GM20431 (cell line): ENCODE measurements around the gene SCRT2.

ENCODE experiments used
- in situ Hi-C: fragments of 300-500 bp; cut with MseI, MboI; formaldehyde crosslinking; loops from one replicate; pipeline ENCODE4 v1.15.0; 2020; ENCODE audit warnings: low sequenced_read_pairs; ENCODE audit not compliant: unreplicated experiment

Gene SCRT2

DNA sequence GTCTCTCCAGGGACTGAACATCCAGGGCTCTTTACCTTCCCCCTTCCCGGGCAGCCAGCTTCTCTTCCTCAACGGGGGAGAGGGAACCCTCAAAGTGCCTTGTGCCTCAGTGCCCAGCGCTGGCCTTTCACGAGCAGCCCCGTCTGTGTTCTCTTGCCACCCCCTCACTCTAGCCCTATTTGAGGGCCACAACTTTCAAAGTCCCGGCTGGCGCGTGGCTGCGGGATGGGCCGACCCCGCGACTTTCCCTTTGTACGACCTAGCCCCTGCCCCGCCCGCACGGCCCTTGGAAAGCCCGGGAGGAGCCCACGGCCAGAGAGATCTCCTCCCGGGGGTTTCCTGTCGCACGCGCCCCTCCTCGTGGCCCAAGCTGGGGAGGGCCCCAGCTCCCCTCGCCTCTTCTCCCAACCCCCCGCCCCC lies 559 bp downstream of the SCRT2 start:
- in situ Hi-C loops: no loop called here

DNA sequence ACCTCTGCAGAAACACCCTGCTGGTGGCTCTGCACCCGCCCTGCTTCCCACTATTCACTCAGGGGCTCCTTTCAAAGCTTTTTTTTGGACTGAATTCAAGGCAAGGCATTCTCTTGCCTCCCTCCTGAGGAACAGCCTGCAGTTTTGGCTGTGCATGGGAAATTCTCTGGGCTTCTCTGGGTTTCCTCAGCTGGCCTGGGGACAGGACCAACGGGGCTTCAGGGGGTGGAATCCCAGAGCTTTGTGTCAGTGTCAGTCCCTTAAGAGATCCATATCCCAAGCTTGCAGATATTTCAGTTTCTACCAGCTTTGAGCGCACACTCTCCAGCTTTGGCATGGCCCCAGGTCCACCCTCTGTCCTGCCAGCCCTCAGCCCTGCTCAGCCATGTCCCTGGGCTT lies 2.0 kb downstream of the SCRT2 start:
- in situ Hi-C loops: no loop called here

DNA sequence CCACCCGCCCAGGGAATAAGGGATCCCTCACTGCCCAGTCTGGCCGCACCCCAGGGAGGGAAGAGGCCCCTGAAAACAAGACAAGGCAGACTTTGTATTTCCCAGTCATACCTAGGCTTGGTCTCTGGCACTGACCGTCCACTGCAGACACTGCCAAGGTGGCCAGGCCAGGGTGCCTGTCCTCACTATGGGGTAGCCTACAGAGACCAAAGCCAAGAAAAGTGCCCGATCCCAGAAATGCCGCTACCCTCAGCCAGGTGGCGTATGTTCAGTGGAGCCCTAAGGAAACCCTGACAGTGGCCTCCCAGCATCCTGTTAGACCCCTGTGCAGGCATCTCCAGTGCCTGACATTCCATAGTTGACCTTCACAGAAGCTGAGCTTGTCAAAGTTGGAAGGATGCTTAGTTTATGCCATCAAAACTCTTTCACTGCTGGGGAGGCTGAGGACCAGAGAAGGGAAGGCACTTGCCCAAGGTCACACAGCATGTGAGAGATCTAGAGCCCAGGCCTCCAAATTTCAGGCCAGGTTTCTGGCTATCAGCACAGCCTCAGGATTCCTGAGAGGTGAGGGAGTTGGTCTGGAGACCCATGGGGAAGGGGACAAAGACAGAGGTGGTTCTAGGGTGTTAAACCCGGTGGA lies 2.5 kb downstream of the SCRT2 start:
- in situ Hi-C loops: no loop called here

DNA sequence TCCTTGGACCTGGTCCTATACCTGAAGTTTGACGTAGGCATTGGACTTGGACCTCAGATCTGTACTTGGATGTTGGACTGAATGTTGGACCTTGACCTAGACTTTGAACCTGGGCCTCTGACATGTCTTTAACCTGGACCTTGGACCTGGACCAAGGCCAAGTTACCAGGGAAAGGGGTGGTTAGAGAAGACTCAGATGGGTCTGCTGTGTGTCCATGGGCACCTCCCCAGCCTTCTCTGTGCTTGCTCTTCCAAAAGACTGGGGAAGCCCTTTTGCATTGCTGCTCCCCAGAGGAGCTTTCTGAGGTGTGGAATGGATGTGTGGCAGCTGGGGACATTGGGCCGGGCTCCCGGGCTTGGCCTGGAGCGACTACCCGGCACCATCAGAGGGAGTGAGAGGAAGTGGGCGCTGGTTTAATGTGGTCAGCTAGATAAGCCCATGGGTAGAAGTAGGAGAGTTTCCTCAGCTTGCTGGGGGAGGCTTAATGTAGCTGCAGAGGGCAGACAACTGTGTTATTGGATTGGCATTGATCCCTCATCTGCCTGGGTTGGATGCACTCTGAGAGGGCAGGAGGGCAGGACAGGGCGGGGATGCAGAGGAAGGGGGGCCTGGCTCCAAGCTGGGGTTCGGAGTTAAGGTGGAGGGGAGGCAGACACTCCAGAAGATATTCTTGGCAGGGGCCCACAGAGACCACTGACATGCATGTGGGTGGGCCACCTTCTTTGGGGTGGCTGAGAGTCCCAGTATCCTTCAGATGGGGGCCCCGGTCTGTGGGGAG lies 4.2 kb downstream of the SCRT2 start:
- in situ Hi-C loops: no loop called here

DNA sequence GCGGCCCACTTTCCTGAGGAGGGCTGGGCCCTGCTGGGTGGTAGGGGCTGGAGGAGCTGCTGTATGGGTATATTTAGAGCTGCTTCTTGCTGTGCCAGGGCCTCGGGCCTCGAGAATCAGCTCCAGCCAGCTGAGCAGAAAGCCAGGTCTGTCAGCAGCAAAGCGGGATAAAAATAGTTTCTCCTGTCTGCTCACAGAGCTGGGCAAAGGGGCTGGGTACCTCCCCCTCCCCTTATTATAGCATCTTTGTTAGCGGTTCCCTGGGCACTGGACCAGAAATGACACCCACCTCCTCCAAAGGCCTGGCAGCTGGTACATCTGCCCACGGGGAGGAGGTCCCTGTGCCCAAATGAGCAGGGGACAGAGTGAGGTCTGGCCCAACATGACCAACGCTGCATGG lies 6.0 kb downstream of the SCRT2 start:
- in situ Hi-C loops: no loop called here

DNA sequence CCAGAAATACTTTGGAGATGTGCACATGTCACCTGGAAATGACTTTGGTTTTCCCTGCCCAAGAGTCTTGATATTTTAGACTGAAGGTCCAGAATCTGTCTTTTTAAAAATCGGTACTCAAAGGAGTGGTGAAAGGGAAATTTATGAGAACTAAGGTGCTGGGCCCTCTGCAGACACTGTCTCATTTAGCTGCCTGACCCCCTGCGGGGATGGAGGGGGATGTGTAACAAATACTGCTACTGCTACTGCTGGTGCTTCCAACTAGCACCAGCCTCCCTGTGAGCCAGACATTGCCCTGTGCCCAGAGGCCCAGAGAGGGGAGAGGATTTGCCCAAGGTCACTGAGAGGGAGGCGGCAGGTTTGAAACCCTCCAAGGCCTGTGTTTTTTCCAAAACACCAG lies 7.0 kb downstream of the SCRT2 start:
- in situ Hi-C loops: no loop called here

DNA sequence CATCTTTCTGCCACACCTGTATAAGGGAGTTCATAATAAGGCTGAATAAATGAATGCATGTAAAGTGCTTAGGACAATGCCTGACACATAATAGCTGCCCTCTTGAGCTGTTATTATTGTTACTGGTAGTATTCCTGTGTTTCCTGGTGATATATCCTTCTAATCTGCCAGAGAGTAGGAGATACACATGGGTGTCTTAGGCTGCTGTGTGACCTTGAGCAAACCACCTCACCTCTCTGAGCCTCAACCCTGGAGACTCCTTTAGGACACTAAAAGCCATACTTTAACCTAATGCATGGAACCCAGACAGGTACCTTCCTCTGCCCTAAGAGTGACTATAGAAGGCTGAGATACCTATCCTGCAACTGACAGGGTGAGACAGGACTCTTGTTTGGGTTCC lies 7.6 kb downstream of the SCRT2 start:
- in situ Hi-C loops: no loop called here

DNA sequence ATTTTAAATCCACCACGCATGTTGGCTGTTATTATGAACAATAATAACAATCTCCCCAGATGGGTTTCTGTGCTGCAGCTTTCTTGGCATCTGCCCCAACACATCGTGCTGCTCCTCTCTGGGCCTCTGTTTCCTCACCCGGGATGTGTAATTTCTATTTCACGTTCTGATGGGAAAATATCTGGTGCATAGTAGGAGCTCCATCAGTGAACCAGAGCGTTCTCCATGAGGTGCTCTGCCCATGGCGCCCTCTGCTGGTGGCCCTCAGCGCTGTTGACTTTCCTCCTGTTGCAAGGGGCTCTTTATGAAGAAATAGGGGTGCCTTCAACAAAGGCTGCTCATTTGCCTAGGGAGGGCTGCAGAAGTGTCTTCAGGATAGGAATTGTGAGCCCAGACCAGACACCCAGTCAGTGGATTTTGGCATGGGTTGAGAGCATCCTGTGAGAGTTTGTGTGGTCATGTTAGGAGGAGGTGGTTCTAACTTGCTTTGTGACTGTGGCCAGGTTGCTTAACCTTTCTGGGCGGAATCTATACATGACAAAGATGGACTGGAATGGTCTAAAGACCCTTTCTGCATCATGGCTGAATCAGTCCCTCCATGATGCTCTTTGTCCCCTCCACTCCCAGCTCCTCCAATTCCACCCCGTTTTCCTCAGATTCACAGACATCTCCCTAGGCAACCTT lies 8.1 kb downstream of the SCRT2 start:
- in situ Hi-C loops: no loop called here

DNA sequence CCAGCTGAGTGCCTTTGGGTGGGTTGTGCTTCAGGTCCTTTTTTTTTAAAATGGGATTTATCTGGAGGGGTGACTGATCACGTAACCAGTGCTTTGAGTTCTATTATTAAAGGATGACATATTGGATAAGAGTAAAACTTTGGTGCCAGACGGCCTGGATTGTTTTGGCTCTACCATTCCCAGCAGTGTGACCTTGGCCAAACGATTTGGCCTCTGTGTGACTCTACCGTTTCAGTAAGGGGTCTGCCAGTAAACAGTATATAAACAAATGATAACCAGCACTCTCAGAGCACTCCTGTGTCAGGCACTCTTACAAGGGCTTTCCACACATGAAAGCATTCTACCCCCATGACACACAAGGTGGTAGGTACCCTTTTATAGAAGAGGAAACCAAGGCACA lies 8.7 kb downstream of the SCRT2 start:
- in situ Hi-C loops: no loop called here

DNA sequence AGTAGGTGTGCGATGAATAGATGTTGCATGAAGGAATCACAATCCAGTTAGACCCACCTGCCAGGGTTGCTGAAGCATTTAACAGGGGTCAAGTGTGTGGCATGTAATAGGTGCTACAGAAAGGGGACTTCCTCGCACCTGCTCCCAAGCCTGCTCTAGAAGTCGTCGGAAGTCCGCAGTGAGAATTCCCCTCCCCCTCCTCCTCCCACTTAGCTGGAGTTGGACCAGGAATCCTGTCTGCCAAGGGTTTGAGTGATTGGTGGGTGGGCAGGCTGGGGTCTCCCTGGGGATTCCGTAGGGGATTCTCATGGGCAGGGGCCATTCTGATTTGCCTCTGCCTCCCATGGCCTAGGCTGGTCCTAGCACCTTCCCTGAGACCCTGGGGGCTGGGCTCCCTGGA lies 10.3 kb downstream of the SCRT2 start:
- in situ Hi-C loops: no loop called here

DNA sequence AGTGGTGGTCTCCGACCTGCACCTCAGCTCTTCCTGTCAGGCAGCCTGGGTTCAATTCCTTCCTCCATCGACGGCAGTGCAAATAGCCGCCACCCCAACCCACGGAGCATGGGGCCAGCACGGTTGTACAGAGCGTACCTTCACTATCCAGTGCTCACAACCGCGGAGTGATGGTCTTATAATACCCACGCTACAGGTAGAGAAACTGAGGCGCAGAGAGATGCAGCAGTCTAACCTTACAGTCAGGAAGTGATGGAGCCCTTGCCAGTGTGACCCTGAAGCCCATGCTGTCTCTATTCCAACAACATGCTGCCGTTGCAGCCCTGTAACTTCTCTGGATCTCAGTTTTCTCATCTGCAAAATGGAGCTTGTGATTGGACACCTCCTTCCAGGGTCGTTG lies 11.0 kb downstream of the SCRT2 start:
- in situ Hi-C loops: no loop called here

DNA sequence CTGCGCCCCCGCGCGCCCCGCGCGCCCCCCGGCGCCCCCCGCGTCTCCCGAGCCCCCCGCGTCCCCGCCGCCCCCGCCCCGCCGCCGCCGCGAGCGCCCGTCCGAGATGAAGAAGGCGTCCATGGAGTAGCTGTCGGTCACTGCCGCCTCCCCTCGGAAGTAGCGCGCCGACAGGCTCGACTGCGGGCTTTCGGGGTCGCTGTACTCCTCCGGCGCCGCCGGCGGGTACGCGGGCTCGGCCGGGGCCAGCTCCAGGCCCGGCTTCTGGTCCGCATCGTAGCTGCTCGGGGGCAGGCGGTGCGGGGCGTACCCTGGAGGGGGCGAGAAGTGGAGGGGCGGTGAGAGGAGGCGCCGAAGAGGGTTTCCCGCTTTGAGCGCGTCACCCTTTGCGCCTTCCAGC lies 11.5 kb downstream of the SCRT2 start:
- in situ Hi-C loops: no loop called here

DNA sequence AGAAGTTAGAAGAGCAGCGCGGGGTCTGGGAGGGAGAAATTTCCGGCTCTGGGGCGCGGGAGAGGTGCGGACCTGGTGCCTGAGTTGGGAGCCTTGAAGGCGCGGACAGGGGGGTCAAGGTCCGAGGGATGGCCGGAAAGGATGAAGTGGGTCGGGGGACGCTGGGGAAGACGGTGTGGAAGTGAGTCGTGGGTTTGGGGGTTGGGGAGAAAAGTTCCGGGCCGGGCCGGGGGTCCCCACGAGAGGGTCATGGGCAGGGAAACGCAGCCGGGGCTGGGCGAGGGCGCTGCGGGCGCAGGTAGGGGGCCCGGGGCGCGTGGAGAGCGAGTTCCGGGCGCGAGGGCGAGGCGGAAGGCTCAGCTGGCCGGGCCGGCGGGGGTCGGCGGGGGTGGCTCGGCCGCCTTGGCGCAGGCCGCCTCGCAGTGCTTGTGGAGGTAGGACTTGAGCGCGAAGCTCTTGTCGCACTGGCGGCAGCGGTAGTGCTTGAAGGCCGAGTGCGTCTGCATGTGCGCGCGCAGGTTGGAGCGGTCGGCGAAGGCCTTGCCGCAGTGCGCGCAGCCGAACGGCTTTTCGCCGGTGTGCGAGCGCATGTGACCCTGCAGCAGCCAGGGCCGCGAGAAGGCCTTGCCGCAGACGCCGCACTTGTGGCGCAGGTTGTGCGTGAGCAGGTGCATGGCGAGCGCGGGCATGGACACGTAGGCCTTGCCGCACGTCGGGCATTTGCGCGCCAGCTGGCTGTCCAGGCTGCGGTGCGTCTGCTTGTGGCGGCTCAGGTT lies 12.1 kb downstream of the SCRT2 start:
- in situ Hi-C loops: no loop called here

DNA sequence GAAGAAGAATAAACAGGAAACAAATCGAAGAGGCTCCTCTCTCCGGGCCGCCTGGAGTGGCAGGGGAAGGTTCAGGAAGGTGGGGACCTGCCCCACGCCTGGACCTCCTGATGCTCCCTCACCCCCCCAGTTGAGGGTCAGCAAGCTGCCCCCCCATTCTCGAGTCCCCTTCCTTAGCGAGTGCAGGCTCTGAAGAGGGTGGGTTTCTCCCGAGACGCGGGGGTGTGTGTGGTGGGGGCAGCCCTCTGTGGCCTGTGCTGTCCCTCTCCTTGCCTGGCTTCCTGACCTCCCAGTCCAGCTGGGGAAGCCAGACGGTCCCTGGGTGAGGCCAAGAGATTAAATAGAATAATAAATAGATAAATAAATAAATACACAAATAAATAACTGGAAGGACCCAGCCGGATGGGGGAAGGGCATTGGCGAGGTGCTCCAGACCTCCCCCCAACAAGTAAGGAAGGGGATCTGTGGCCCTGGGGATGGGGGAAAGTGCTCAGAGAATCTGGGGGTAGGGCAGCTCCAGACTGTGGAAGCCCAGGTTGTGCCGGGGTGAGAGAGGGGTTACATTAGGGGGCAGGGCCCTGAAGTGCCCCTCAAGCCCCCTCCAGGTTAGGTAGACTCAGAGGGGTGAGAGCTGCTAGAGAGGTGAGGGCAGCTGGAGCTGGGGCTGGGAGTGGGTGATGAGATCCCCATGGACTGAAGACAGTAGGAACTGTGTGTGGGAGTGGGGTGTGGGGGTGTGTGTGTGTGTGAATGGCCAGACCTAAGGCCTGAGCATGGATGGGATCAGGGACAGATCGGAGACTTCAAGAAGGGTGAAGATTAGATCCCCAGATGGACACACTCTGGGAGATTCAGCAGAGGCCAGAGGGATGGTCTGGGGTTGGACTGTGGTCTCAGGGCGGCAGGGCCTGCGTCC lies 13.1 kb downstream of the SCRT2 start:
- in situ Hi-C loops: no loop called here

DNA sequence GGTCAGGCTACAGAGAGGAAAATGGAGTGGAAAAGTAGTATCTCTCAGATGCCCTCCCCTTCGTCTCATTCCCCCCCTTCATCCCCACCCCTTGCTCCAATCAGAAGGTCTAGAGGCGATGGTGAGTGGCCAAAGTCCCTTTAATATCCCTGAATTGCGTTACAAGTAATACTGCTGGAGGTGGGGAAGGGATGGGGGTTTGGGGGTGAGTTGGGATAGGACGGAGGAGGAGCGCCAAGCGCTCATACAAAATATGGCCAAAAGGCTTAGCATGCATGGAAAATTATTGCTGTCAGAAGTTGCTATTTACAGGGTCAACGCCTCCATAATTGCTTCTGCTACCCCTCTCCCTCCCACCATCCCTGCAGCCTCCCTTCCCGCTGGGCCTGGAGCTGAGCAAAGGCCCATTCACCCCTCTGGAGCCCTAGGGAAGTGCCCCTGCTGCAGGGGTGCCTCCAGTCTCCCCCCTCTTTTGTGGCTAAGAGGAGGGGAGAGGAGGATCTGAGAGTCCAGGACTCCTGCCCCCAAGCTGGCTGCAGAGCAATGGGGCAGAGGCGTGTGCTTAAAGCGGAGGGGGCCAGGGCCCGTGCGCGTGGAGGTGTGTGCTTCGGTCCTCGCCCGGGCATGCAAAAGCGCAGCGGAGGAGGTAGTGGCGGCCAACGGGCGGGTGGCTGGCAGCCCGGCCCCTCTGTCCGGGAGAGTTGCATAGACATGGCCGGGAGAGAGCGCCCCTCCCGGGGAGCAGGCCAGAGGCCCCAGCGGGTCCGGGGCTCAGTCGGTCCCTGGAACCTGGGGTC lies 13.9 kb downstream of the SCRT2 start:
- in situ Hi-C loops: no loop called here

DNA sequence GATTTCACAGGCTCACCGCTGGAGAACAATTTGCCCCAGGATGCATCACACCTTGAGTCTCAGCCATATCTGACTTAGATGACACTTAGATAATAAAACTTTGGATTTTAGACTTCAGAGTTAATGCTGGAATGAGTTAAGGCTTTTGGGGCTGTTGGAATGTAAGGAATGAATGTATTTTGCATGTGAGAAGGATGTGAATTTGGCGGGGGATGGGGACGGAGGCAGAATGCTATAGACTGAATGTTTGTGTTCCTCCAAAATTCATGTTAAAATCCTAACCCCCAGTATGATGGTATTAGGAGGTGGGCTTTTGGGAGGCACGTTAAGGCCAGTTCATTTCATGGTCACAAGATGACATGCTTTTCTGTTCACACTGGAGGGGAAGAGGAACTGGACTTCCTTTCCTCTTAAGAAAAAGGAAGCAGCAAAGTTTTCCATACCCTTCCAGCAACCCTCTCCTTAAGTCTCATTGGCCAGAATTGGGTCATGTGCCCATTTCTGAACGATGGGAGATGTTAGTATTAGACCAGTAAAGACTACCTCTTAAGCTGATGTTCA lies 16.8 kb downstream of the SCRT2 start:
- in situ Hi-C loops: no loop called here

DNA sequence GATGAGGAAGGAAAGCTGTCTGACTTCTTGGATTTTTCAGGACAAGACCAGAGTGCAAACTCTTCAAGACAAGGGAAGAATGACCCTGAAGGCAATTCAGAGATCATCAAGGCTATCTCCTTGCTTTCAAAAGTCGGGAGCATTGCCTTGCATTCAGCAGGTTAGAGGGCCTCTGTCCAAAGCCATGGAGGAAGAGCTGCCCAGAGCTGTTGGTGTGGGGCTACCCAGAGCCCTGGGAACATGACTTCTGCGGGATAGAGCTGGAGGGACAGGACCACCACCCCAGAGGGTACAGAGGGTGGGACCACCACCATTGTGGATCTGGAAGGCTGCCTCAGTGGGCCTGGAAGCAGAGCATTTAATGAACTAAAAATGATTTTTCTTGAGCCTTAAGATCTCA lies 17.4 kb downstream of the SCRT2 start:
- in situ Hi-C loops: no loop called here

DNA sequence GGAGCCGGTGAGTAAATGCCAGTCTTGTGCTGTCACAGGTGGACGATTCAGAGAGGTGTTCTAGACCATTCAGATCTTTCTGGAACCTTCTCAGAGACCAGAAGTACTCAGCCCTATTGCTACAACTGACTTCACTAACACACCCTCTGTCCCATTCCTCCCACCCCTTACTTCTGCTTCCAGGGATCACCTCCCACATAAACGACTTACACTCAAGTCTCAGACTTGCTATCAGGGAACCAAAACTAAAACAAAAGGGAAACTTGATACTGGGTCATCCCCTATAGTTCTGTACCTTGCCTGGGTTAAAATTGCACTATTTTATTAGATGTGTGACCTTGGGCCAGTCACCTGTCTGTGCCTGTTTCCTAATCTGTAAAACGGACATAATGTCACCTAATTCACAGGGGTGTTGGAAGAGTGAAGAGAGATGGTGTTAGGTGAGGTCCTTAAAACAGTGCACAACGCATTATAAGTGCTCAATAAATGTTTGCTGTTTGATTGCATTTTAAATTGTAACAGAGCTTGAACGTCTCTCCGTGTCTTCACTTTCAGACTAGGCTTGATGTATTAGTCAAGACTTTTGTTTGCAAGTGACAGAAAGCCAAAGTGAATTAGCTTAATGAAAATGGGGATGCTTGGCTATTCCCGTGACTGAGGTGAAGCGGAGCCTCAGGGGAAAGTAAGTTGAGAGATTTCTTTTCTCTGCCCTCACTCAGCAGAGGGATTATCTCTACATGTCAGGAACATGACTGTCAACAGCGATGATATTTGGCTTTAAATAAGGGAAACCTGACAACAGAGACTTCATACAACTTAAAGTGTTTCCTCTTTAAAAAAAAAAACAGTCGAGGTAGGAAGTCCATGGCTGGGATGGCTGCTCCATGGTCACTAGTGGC lies 19.6 kb downstream of the SCRT2 start:
- in situ Hi-C loops: no loop called here
